Stimulated activated CD8-positive, alpha-beta memory T cell treated with anti-CD3 and anti-CD28 coated beads, Interleukin-2, amount 100 ng/mL, for 1 hour (primary cell): ENCODE data around the gene SLC8B1.

Source experiments
- DNase-seq, 2 donors: peaks; one replicate each; pipeline ENCODE4 v3.0.0-alpha.2; 2020; ENCODE audit warnings: low read depth in 2 of 2

Gene SLC8B1

DNA sequence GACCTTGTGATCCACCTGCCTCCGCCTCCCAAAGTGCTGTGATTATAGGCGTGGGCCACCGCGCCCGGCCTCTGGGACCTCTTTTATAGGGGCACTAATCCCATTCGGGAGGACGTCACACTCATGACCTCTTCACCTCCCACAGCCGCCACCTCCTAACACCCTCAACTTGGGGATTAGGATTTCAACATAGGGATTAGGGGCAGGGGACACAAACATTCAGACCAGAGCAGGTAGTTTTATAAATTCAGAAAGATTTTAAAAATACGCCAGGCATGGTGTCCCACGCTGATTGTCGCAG is 64.2 kb downstream of the SLC8B1 start:
- no peak for DNase-seq

DNA sequence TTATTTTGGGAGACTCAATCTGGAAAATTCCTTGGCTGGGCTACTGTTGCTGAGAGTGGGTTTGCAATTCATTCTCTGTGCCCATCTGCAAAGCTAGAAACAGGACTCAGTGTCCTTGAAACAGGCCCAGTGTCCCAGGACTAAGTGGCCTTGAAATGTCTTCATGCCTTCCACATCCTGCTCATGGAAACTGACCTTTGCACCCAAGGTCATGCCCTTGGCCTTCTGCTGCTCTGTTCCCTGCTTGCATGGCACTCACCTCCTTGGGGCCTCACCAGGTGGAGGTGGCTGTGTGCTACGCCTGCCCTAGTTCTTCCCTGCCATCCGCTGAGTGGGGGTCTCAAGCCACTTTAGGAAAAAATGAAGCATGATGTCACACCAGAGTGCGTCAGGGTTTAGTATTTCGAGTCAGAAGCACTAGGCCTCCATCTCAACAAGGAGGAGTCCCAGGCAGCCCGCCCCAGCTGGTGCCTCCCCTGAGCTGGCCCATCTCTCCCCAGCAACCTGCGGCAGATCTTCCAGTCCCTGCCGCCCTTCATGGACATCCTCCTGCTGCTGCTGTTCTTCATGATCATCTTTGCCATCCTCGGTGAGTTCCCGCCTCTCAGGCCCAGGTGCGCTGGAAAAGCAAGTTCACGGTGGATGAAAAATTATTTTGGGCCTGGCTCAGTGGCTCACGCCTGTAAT is 65.5 kb downstream of the SLC8B1 start:
- no peak for DNase-seq

DNA sequence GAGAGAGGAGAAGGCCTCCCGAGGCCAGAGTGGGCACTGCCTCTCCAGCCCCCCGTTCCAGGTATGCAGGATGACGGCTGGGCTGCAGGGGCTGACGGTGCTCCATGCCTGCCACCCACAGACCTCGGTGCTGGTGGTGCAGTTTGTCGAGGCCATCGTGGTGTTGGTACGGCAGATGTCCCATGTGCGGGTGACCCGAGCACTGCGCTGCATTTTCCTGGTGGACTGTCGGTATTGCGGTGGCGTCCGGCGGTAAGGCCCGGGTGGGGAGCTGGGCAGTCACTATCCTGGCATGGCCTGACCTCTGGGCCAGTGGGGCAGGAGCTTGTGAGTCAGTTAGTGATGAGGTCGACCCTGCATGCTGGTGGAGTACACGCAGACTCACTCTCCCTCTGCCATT is 66.3 kb downstream of the SLC8B1 start:
- DNase-seq: no peak

DNA sequence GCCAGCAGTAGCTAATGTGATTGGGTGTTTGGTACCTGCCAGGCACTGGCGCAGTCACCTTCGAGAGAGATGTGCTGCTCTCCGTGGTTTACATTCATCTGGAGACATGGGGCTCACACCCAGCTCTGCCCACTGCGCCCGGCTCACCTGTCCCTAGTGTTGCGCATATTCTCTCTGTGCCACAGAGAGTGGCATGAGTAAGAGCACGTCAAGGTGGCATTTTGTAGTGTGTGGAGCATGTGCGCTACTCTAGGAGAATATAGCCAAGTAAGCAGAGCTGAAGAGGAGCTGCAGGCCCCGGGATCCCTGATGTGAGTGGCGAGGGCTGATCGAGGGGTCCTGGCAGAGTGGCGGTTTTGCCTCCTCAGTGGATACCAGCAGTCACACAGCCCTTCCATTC is 66.8 kb downstream of the SLC8B1 start:
- DNase-seq: no peak

DNA sequence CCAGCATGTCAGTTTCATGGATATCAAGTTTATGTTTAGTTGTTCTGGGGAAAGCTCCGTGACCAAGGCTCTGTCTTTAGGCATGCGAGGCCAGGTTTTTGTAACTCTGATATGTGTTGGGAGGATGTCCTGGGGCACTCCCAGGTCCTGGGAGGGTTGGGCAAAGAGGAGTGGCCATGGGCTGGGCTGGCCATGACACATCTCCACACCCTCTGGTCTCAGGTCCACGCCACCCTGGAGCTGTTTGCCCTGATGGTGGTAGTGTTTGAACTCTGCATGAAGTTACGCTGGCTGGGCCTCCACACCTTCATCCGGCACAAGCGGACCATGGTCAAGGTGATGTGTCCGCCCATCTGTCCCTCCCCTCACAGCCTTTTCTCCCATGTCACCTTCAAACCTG is 67.3 kb downstream of the SLC8B1 start:
- DNase-seq: no peak

DNA sequence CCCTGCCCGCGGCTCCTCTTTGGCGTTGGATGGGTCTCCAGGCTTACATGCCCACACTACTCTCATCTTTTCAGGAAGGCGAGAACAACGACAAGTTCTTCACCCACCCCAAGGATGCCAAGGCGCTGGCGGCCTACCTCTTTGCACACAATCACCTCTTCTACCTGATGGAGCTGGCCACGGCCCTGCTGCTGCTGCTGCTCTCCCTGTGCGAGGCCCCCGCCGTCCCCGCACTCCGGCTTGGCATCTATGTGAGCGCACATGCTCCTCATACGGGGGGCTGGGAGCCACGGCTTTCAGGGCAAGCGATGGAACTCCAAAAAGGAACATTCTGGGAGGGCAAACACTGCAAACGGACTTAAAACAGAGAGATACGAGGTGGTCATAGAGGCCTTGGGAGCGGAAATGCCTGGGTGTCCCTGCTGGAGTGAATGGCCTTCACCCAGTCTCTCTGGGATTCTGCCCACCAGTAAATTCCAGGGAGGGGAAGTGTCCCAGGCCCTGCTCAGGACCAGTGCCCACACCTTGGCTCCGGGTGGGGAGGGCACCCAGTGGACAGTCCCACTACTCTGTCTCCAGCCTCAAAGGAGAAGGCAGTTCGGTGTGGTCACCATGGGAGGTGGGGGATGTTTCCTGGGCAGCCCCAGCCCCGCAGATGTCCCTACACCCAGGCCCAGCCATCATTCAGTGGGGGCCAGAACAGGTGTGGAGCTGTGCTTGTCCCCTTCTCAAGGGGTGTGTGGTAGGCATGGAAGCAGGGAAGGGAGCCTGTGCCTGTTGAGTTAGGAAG is 68.6 kb downstream of the SLC8B1 start:
- no peak for DNase-seq

DNA sequence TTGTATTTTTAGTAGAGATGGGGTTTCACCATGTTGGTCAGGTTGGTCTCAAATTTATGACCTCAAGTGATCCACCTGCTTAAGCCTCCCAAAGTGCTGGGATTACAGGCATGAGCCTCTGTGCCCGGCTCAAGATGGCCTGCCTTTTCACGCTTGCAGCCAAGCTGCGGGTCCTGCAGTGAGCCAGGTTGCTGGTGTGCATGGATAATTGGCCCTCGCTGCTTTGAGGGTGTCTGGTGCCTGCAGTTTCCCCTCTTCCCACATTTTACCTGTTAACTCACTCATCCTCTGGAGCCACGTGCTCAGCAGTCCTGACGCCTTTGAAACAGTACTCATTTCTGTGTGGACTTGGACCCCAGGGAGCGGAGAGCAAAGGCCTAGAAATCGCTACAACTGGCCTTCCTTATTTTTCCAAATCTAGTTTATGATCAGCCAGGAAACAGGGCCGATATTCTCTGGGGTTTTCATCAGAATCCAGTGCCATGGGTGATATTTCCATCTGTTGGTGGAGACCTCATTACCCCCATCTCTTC is 71.4 kb downstream of the SLC8B1 start:
- no peak for DNase-seq

DNA sequence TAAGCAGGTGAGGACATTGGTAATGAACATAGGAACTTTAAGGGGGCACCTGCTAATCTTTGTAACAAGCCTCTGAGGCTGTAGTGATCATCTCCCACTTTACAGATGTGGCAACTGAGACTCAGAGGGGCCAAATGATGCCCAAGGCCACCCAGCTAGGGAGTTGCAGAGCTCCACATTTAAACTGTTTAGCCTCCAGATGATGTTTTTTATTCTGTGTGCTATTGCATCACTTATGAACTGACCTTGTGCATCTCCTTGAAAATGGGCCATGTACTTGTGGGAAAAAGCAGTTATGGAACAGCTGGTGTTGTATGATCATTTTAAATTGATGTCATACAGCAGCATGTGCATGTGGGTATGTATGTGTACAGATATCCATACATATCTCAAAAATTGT is 72.2 kb downstream of the SLC8B1 start:
- DNase-seq: no peak

DNA sequence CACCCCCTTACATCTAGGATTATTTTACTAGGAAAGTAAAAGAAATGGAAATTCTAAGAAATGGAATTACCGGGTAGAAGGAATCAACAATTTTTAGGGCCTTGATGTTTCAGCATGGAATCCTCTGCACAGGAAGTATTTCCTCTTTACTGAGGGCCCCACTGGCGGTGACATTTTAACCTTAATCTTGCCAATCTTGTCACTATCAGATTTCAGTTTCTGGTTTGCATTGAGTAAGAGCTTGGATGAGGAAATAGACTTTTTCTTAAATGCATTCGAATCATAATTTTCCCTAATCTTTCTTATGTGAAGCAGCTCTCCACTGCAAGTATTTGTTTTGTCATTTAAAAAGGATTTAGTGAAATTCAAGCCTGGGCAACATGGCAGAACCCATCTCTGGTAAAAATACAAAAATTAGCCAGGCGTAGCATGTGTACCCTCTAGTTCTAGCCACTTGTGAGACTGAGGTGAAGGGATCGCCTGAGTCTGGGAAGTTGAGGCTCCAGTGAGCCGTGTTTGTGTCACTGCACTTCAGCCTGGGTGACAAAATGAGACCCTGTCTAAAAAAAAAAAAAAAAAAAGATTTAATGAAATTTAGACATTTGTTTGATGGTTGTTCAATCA is 73.0 kb downstream of the SLC8B1 start:
- DNase-seq: no peak

DNA sequence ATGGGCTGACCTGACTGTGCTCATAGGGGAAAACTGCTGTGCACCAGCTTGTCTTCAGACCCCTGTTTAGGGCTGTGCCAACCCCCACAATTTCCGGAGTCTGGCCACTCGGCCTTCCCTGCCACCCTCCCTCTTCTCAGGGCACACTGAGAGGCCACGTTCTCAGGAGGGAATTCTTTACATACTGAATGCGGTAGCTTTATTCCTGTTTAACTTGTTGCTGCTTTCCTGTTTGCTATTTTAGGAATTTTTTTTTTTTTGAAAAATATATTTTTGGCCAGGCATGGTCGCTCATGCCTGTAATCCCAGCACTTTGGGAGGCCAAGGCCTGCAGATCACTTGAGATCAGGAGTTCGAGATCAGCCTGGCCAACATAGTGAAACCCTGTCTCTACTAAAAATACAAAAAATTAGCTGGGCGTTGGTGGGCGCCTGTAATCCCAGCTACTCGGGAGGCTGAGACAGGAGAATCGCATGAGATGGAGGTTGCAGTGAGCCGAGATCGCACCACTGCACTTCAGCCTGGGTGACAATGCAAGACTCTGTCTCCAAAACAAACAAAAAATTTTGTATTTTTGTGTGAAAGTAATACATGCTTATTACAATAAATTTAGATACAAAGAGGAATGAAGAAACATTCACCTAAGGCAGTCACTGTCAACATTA is 74.1 kb downstream of the SLC8B1 start:
- no peak for DNase-seq

DNA sequence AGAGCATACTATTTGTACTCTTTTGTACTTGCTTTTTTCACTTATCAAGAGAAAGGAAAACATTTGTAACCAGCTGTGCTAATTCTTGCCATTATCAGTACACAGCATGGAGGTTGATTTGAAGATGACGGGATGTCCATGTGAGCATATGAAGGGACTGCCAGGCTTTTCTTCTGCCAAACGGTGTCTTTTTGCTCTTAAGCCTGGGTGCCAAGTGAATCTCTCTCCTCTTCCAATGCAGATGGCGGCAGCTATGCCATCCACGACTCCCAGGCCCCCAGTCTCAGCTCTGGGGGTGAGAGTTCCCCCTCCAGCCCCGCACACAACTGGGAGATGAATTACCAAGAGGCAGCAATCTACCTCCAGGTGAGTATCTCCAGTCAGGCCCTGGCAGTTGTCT is 74.8 kb downstream of the SLC8B1 start:
- DNase-seq: no peak

DNA sequence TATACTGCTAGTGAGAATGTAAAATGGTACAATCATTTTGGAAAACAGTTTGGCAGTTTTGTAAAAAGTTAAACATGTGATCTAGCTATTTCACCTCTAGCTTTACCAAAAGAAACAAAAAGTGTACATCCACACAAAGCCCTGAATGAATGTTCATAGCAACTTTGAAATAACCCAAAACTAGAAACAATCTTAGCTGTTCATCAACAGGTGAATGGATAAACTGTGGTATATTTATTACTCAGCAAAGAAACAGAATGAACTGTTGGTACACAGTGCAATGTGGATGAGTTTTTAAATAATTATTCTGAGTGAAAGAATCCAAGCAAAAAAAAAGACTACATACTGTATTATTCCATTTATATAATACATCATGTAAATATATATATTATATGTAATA is 77.3 kb downstream of the SLC8B1 start:
- DNase-seq: no peak

DNA sequence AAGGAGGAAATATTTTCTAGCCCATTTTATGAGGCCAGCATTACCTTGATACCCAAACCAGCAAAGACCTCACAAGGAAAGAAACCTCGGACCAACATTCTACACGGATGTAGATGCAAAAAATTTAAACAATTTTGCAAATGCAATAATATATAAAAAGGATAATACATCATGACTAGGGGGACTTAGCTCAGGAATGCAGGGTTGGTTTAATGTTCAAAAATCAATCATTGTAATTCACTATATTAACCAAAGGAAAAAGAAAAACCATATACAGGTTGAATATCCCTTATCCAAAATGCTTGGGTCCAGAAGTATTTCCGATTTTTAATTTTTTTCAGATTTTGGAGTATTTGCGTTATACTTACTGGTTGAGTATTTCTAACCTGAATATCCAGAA is 80.6 kb downstream of the SLC8B1 start:
- no peak for DNase-seq

DNA sequence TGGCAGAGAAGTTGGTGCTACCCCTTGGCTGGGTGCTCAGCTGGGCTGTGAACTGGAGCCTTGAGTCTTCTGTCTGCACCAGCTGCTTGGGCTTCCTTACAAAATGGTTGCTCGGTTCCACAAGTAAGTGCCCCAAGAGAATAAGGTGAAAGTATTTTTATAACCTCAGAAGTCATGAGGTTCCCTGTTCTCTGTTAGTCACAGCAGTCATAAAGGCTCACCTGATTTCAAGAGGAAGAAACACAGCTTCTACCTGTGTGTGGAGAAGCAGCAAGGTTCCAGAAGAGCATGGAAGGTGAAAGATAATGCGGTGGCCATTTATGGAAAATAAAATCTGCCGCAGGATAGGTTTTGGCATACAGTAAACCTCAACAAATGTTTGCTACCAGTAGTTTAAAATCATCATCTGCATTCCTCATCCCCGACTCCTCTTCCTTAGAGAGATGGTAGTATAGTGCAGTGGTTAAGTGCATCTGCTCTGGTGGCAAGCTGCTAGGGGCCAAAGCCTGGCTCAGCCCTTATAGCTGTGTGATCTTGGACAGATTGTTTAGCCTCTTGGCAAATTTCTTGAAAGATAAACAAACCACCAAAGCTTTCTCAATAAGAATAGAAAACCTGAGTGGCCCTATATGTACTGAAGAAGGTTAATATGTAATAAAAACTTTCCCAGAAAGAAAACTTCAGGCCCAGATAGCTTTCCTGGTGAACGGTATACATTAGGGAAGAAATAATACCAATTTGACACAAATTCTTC is 81.2 kb downstream of the SLC8B1 start:
- no peak for DNase-seq

DNA sequence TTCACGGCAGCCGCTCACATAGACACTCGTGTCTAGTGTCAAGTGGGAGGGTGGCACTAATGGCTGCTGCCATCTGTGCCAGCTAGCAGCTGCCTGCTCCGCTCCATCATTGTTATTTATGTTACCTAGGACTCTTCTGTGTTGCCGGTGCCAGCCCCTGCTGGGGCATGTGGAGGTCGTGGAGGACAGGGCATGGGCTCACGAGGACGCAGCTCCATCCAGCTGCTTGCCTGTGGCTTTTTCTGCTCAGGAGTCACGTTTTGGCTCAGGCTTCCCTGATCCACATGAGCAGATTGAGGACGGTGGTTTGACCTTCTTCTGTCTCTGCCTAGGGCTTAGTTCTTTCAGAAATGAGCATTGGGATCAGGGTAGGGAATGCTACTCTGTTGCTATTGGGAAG is 82.4 kb downstream of the SLC8B1 start:
- DNase-seq: no peak

DNA sequence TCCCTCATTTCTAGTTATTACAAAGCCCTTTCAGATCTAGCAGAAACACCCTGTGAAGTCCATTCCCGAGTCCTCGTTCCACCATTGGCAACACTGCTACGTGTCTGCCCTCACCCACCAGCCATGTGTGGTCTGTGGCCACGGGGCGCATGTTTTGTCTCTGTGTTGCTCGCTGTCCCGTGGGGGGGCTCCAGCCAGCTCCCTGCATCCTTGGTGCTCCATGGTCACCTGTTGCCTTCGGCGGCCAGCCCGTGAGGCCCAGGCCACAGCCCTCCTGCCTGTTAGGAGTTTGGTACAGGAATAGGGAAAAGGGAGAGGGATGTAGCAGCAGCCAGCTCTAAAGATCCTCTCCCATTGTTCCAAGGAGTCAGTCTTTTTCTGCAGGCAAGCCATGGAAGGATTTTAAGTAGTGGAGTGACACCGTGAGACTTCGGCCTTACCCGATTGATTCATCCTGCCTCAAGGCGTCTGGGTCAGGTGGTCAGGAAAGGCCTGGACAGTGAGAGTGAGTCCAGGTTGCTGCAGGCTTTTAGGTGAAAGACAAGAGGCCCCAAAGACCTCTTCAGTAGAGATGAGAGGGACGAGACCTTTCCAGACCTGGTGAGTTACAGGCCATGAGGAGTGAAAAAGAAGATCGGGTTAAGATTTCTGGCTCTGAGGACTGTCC is 83.4 kb downstream of the SLC8B1 start:
- DNase-seq: no peak

DNA sequence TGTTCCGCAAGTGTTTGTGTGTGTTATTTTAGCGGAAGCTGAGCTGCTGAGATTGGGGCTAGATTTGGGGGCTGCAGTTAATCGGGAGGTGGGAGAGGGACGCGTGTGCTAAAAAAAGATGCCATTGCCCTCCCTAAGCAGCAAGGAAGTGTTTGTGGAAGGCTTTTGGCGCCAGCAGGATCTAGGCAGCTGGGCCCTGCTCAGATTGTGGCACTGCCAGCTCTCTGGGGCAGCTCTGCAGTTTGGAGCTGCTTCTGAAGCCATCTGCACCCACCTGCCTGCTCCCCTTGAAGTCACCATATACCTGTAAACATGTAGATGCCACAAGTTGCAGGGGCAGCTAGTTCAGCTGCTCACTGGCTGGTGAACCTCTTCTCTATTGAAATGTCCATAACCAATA is 84.9 kb downstream of the SLC8B1 start:
- no peak for DNase-seq

DNA sequence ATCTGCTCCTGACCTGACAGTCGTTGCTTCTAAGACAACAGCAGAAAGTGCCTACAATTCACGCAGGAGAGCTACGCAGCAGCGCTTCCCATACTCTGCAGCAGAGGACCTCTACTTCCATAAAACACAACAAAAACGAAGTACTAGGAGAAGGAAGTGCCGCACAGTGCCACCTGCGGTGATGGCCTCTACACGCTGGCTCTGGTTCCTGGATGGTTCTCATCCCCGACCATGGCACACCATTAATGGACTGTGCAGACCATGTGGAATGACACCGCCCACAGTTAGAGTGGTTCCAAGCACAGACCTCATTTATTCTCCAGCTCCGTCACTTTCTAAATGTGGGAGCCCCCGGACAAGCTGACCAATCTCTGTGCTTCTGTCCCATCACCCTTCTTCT is 85.4 kb downstream of the SLC8B1 start:
- DNase-seq: no peak

DNA sequence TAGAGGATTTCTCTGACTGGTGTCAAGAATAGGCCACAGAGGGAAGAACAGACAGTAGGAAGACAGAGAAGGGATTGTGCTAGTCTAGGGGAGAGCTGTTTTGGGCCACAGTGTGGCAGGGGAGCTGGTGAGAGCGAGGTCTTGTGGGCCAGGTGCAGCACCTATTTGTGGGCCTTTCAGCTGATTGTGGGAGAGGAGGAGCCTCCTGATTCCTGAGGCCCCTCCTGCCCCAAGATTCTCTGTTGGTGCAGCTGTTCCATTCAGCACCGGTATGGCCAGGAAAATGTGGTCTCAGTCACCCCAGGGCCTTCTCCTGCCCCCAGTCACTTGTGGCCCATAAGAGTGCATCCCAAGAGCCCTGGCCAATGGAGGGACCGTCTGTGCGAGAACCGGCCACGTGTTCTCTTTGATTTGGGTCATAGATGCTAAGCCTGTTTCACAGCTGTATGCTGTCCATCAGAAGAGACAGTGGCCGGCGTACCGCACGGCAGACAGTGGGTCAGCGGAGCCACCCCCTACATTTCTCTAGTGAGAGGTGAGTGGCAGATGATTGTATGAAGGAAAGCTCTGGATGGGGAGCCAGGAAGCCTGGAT is 86.0 kb downstream of the SLC8B1 start:
- no peak for DNase-seq
